Stimulated activated CD8-positive, alpha-beta memory T cell treated with anti-CD3 and anti-CD28 coated beads, Interleukin-2, amount 100 ng/mL, for 48 hours (primary cell): Measurements from ENCODE around the gene HIBCH.
"Not testable (repeated sequence)": the region's sequence is repeated elsewhere in the genome, so short reads cannot be mapped to it uniquely, and the experiment has no call there.

Source experiments
- DNase-seq, 2 donors: peaks; one replicate each; pipeline ENCODE4 v3.0.0-alpha.2; 2020; ENCODE audit warnings: low read depth in 2 of 2

Gene HIBCH

GRCh38 chr2:190157613-190158528, 161.8 kb downstream of the HIBCH start:
- not testable (repeated sequence) for DNase-seq

GRCh38 chr2:190156530-190157212, 163.0 kb downstream of the HIBCH start:
- DNase-seq = no peak
